OCI-M1 (cell line): ENCODE results near the gene KRT86.
"Not testable (repeated sequence)": the region's sequence is repeated elsewhere in the genome, so short reads cannot be mapped to it uniquely, and the experiment has no call there.

Experiments used
- DNase-seq: peaks from one replicate; lab custom pipeline; 2025; lab: John Stamatoyannopoulos, UW

The KRT86 gene

GRCh38 chr12:52336641-52337040, 62.2 kb downstream of the KRT86 start:
- DNase-seq, result no peak

DNA sequence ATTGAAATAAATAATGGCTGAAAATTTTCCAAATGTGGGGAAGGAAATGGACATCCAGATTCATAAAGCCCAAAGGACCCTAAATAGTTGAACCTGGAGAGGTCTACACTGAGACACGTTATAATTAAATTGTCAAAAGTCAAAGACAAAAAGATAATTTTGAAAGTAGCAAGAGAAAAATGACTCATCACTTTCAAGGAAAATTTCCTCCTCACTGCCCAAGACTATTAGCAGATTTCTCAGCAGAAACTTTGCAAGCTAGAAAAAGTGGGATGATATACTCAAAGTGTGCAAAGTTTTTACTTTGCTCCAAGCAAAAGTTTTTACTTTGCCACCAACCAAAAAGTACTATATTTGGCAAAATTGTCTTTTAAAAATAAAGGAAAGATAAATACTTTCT, 62.6 kb downstream of the KRT86 start:
- peak; percentile 6 for DNase-seq

DNA sequence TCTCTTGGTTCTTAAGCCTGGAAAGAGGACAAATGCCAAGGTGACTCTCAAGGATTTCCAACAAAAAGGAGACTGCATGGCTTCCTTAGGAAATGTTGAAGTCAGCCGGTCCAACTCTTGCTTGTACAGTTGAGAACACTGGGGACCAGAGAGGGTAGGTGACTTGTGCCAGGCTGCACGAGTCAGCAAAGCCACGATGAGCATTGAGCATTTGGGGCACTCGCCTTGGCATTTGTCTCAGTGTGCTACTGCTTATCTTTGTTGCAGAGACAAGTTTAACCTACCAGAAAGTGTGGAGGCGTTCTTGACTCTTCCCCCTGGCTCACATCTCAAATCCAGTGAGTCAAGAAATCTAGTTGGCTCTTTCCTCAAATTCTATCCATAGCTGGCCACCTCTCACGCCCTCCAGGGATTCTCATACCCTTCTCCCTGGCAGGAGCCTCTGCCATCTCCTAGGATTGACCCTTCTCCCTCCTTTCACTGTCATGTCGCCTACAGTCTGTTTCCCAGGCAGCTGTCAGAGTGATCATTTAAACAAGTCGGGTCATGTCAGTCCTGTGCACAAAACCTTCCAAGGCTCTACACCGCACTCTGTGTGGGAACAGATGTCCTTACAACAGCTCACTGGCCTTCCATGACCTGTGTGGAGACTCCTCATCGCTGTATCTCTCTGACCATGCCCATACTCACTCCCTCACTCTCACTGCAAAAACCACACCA, 64.0 kb downstream of the KRT86 start:
- DNase-seq, result no peak

DNA sequence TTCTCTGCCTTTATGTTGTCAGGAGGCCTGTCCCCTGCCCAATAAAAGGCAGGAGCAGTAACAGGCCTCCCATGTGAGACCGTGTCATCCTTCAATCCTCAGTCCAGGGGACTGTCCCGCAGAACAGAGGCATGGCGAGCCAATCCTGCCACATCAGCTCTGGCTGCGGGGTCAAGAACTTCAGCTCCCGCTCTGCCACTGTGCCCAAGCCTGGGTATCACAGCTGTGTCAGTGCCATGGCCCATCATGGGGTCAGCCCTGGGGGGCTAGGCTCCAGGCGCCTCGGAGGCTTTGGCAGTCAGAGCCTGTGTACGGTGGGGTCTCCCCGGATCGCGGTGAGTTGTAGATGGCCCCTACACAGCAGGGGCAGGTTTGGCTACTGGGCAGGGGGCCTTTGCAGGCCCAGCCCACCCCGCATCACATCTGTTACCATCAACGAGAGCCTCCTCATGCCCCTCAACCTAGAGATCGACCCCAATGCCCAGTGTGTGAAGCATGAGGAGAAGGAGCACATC, 66.7 kb downstream of the KRT86 start:
- DNase-seq, result no peak

DNA sequence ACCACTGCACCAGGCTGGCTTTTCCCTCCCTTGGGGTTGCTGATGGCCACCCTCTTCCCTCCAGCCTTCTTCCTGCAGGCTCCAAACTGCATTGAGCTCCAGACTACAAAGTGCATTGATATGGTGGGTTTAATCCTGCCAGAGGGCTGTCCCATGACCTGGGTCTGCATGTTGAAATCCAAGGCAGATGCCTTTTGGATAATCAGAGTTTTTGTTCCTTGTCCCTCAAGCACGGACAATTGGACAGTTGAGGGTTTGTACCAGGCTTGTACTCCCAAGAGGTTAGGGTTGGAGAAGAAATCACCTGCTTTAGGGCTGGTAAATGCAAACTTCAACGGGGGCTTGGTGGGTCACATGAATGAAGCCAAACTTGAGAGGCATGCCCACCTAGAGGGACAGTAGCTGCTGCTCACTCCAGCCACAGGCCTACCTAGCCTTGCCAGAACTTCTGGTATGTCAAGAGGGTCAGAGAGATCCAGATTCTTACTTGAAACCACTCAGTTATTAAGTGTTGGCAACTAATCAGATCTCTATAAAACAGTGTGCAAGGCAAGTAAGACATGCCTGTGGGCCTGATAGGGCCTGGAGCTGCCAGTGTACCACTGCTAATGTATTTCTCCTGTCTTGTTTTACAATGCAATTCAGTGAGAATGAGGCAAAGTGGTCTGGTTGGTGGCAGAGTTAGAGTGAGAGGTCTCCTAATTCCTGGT, 68.5 kb downstream of the KRT86 start:
- DNase-seq, result no peak

GRCh38 chr12:52343550-52343949, 69.1 kb downstream of the KRT86 start:
- no peak for DNase-seq

DNA sequence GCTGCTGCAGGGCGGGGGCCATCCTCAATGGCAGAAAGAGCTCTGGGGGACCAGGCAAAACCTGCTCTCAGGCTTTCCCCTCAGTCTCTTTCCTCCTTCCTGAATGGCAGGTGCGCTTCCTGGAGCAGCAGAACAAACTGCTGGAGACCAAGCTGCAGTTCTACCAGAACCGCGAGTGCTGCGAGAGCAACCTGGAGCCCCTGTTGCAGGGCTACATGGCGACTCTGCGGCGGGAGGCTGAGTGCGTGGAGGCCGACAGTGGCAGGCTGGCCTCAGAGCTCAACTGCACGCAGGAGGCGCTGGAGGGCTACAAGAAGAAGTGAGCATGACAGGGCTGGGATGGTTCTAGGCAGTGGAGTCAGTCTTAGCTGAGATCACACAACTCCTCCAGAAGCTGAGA, 69.7 kb downstream of the KRT86 start:
- DNase-seq, result peak; percentile 8

DNA sequence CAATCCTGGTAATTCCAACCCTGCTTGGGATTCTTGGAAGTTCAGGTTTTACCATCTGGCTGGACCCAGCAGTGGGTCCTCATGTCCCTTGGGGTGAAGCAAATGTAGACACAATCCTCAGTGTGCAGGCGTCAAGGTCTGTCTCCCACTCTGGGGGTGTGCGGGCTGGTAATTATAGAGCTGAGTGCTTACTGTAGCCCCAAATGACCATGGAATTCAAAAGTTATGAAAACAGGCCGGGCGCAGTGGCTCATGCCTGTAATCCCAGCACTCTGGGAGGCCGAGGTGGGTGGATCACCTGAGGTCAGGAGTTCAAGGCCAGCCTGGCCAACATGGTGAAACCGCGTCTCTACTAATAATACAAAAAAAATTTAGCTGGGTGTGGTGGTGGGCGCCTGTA, 70.6 kb downstream of the KRT86 start:
- not testable (repeated sequence) for DNase-seq

DNA sequence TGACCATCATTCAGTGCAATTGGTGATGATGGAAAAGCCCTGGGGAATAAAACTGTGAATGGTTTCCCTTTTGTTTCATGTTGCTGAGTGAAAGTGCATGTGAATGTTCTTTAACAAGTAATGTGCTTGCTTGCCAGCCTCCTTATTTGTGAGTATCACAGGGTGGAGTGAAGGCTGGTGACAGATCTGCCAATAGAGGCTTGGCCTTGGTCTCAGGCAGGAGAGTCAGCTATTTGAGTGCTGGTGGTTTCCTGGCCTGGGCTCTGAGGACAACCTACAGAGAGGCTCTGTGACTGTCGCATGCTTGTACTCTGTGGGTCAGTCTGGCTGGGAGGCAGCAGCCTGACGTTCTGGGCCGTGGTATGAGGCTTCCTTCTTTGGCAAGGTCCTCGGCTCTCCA, 72.1 kb downstream of the KRT86 start:
- no peak for DNase-seq

DNA sequence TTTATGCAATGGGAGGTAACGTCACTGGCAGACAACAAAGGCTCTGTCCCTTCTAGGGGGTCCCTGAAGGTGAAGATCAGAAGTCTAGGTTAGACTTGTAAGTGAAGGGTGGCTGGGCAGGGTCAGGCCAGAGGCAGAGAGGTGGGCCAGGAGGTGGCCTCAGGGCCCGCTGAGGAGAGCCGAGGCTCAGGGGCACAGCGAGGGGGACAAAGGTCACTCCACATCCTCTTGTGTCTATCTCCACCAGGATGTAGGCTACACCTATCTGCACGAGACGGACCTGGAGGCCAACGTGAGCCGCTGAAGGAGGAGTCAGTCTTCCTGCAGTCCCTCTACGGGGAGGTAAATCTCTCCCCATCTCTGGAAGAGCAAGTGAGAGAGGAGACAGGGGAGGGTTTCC, 72.6 kb downstream of the KRT86 start:
- no peak for DNase-seq

- DNase-seq, result no peak
These were observed 73.4 kb downstream of the KRT86 start for GRCh38 chr12:52347551-52348510.

DNA sequence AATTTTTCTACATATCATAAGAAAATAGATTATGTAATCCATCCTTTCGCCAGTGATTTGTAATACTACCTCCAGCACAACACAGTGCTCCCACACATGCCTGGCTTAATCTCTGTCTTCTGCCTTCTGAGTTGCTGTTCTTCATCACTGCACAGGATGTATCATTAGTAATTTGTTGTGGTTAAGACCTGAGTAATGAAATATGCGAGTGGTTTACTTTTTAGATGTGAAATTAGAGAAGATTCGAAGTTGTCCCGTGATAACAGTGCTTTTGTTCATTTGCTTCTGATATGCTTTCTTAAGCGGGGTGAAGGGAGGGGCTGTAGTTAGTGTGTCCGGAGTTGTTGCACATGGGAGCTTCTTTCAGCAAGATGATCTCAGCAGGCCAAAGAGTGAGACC, 74.8 kb downstream of the KRT86 start:
- no peak for DNase-seq

DNA sequence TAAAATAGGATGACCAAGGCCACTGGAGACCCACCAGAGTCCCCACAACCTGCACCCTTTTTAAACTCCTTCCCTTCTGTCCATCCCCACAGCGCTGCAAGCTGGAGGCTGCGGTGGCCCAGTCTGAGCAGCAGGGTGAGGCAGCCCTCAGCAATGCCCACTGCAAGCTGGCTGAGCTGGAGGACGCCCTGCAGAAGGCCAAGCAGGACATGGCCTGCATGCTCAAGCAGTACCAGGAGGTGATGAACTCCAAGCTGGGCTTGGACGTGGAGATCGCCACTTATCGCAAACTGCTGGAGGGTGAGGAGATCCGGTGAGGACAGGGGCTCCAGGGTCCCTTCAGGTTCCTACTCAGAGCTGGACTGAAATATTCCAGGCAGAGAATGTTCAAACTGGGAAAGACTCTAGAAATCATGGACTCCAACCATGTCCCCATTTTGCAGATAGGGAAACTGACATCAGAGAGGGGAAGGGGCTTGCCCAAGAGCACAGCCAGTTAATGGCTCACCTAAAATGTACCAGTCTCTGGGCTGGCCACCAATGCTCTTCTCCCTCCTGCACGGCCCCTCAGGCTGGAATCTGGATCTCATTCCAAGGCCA, 75.7 kb downstream of the KRT86 start:
- no peak for DNase-seq

DNA sequence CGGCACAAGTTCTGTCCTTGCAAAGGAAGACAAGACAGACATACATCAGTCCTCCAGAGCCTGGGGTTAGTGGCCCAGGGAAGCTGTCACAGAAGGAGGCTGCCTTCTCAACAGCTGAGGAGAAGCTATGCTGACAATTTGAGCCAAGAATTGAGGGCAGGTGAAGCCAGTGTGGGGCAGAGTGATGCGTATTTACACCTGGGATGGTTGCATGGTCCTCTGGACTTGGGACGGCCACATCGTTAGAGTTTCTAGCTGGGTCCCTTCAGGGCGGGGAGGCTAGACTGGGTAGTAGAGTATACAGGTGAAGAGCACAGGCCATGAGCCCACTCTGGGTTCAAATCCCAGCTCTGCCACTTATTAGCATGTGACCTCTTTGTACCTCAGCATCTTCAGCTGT, 76.3 kb downstream of the KRT86 start:
- DNase-seq, result no peak

DNA sequence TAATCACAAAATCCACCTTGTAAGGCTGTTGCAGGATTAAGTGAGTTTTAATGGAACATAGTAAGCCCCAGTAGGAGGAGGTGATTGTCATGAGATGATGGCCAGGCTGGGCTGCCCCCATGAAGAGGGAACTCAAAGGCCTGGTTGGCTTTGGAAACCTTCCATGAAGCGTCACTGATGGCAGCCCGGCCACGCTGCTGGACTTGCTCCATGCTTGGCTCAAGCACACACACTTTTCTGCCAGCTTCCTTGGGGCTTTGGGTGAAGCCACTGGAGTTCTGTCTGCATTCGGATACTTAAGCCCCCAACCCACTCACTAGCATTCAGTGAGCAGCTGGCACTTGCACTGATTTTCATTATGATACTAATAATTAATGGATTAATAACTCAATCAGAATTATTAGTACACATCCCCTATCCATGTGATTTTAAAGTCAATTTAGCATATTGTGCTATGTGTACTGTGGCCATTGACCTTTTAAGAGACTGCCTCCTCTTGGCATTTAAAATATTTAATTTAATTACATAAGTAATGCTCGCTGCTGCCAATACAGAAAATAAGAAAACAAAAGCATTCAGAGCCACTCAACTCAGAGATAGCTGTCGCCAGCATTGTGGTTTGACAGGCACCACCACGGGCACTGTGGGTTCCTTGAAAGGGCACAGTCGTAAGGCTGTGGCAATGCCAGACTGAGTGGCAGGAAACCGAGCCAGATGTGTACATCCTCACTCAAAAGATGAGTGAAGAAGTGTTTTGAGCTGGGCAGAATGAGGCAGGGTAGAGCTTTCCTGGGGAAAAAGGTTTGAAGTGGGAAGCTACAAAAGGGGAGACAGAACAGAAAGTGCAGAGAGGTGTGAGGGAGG, 77.0 kb downstream of the KRT86 start:
- no peak for DNase-seq

- DNase-seq, result no peak
These were observed 78.5 kb downstream of the KRT86 start for GRCh38 chr12:52352951-52353350.

- no peak for DNase-seq
These were observed 79.3 kb downstream of the KRT86 start for GRCh38 chr12:52353766-52354165.

- no peak for DNase-seq
These were observed 79.8 kb downstream of the KRT86 start for GRCh38 chr12:52354200-52354599.

DNA sequence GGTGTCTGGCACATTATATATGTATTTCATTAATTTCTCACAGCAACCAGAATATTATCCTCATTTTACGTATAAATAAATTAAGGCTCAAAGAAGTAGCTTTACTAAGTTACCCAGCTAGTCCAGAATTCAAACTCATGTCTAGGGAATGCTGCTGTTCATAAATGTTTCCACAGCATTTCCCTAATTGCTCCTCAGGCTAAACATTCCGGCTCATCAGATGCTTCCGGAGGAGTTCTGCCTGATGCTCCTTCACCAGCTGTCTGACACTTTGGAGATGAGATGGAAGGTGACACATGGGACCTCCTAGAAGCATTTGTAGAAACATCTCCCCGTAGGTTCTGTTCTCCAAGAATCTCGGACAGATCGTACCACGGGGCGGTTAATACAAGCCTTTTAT, 80.7 kb downstream of the KRT86 start:
- no peak for DNase-seq

- DNase-seq, result no peak
These were observed 81.8 kb downstream of the KRT86 start for GRCh38 chr12:52356031-52356761.
